ENCODE data around the gene MAST3.

DNA sequence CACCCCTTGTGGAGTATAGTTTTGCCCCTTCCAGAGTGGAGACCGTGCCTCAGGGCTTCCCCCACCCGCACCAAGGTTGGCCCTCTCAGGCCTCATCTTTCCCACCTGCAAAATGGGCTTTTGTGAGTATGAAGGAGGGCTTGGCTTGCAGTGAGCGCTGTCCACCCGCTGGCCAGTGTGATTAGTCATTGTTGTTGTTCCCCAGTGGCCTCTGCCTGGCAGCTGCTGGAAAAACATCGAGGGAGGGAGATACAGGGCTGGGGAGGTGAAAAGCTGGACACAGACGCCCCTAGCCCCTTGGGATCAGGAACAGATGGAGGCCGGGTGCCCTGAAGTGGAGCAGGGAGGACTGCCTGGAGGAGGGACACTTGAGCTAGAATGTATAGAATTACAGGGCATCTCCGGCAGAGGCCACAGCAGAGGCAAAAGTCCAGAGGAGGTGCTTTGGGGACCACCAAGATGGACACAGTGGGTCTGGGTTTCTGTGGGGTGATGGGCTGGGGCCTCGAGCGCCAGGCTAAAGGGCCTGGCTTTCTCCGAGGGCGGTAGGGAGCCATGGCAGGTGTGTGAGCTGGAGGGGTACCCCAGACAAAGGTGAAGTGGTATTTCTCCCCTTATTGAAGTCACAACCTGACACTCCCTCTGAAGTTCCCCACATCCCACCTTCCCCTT is 6.9 kb upstream of the MAST3 start:
- TF ChIP-seq, protein P1, sequence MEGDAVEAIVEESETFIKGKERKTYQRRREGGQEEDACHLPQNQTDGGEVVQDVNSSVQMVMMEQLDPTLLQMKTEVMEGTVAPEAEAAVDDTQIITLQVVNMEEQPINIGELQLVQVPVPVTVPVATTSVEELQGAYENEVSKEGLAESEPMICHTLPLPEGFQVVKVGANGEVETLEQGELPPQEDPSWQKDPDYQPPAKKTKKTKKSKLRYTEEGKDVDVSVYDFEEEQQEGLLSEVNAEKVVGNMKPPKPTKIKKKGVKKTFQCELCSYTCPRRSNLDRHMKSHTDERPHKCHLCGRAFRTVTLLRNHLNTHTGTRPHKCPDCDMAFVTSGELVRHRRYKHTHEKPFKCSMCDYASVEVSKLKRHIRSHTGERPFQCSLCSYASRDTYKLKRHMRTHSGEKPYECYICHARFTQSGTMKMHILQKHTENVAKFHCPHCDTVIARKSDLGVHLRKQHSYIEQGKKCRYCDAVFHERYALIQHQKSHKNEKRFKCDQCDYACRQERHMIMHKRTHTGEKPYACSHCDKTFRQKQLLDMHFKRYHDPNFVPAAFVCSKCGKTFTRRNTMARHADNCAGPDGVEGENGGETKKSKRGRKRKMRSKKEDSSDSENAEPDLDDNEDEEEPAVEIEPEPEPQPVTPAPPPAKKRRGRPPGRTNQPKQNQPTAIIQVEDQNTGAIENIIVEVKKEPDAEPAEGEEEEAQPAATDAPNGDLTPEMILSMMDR (IDR thresholded peaks at IDR 0.05): no peak
- no peak for TF ChIP-seq POLR2A (IDR thresholded peaks at IDR 0.05)

All from uterus (tissue), 2 donors.